B cell (primary cell): ENCODE data around the gene BTBD10. TPM values are rescaled to one million over a fixed set of nuclear protein-coding genes. Genes with fewer than 3 reads are reported as not detected.

ENCODE experiments used
- ATAC-seq: fragments of 200-7000 bp; cut with Tn5 transposase; one replicate; pipeline ENCODE4 v1.10.0; 2021; ENCODE audit warnings: low read depth, mild to moderate bottlenecking, moderate number of reproducible peaks, moderate library complexity
- CTCF ChIA-PET: fragments of 350-600 bp; sonication (Branson Sonifier 250); formaldehyde crosslinking; loops from one replicate; lab custom pipeline; 2021; ENCODE audit warnings: antibody characterized with exemption, inconsistent platforms; lab: Charles Lee
- POLR2A ChIA-PET: fragments of 350-600 bp; sonication (Branson Sonifier 250); formaldehyde crosslinking; loops from one replicate; lab custom pipeline; 2021; ENCODE audit warnings: antibody characterized with exemption; lab: Charles Lee
- DNase-seq: peaks from one replicate; pipeline ENCODE4 v3.0.0; 2013
- H2AFZ ChIP-seq: 2 replicates; pipeline ENCODE4 v1.6.1; 2012; ENCODE audit warnings: mild to moderate bottlenecking, low read depth, low read length; ENCODE audit not compliant: insufficient read depth, poor library complexity, severe bottlenecking
- H3K27ac ChIP-seq, 2 donors: 1 replicate in 1 of 2; 2 replicates in 1 of 2; pipeline ENCODE4 v1.5.1; 2012 to 2013; ENCODE audit warnings: low read length in 2 of 2, mild to moderate bottlenecking in 2 of 2, moderate library complexity in 1 of 2
- H3K27me3 ChIP-seq, 4 experiments: fragments of 200-600 bp in 1 of 4; sonication (generic) in 1 of 4; replicated peaks in 1 of 4; 1 replicate in 2 of 4; 2 replicates in 2 of 4; pipeline versions ENCODE4 v1.6.1 to v1.7.0; 2013 to 2016; ENCODE audit warnings: low read length in 3 of 4, mild to moderate bottlenecking in 2 of 4, mixed read lengths in 1 of 4, moderate library complexity in 1 of 4; ENCODE audit not compliant: insufficient read depth in 4 of 4, control insufficient read depth in 3 of 4; ENCODE audit errors: control extremely low read depth in 1 of 4
- H3K36me3 ChIP-seq, 2 experiments: replicated peaks in 1 of 2; 1 replicate in 1 of 2; 2 replicates in 1 of 2; pipeline versions ENCODE4 v1.6.1 to v1.7.1; 2013; ENCODE audit warnings: low read length in 1 of 2; ENCODE audit not compliant: insufficient read depth in 2 of 2, control insufficient read depth in 1 of 2; ENCODE audit errors: control extremely low read depth in 1 of 2, extremely low read depth in 1 of 2
- H3K4me1 ChIP-seq, 2 donors: fragments of 200-600 bp in 1 of 2; sonication (generic) in 1 of 2; 1 replicate in 1 of 2; 2 replicates in 1 of 2; pipeline versions ENCODE4 v1.5.1 to v1.6.1; 2013 to 2017; ENCODE audit warnings: low read length in 2 of 2; ENCODE audit not compliant: control insufficient read depth in 2 of 2, insufficient read depth in 2 of 2
- H3K4me2 ChIP-seq: replicated peaks from 2 replicates; pipeline ENCODE3; 2012; ENCODE audit warnings: mild to moderate bottlenecking, low read depth, low read length; ENCODE audit not compliant: poor library complexity, severe bottlenecking
- H3K4me3 ChIP-seq, 5 experiments: fragments of 200-600 bp in 1 of 5; sonication (generic) in 1 of 5; 1 replicate in 3 of 5; 2 replicates in 2 of 5; pipeline versions ENCODE4 v1.5.1 to v1.7.0; 2011 to 2016; ENCODE audit warnings: low read length in 4 of 5, mild to moderate bottlenecking in 4 of 5, low read depth in 2 of 5, control low read depth in 1 of 5, moderate library complexity in 1 of 5; ENCODE audit not compliant: insufficient read depth in 1 of 5; ENCODE audit errors: control extremely low read depth in 1 of 5, extremely low read depth in 1 of 5
- H3K79me2 ChIP-seq: fragments of 200-600 bp; sonication (generic); one replicate; pipeline ENCODE4 v1.6.0; 2016; ENCODE audit warnings: low read length; ENCODE audit not compliant: control insufficient read depth, insufficient read depth
- H3K9ac ChIP-seq: fragments of 200-600 bp; sonication (generic); 2 replicates; pipeline ENCODE4 v1.6.1; 2017; ENCODE audit warnings: mild to moderate bottlenecking, low read length, moderate library complexity
- H3K9me3 ChIP-seq, 3 donors: one replicate each; pipeline versions ENCODE4 v1.6.1 to v1.7.1; 2013; ENCODE audit warnings: low read length in 2 of 3; ENCODE audit not compliant: control insufficient read depth in 2 of 3, insufficient read depth in 1 of 3; ENCODE audit errors: control extremely low read depth in 1 of 3
- H4K20me1 ChIP-seq: 2 replicates; pipeline ENCODE4 v1.6.0; 2012; ENCODE audit warnings: mild to moderate bottlenecking, low read length; ENCODE audit not compliant: insufficient read depth, control insufficient read depth, poor library complexity, severe bottlenecking
- H3K27ac Mint-ChIP-seq: one replicate; pipeline ENCODE4 v1.8.0; 2021; ENCODE audit warnings: mixed read lengths
- H3K27me3 Mint-ChIP-seq: one replicate; pipeline ENCODE4 v1.8.0; 2021; ENCODE audit warnings: mixed read lengths
- H3K4me1 Mint-ChIP-seq: one replicate; pipeline ENCODE4 v1.8.0; 2021; ENCODE audit warnings: mixed read lengths
- H3K4me3 Mint-ChIP-seq: one replicate; pipeline ENCODE4 v1.8.0; 2021; ENCODE audit warnings: mixed read lengths
- H3K9me3 Mint-ChIP-seq: one replicate; pipeline ENCODE4 v1.8.0; 2022; ENCODE audit warnings: mixed read lengths; ENCODE audit not compliant: insufficient read depth
- EZH2 ChIP-seq: IDR thresholded peaks from 2 replicates; pipeline ENCODE4 v1.6.1; 2012; ENCODE audit warnings: borderline replicate concordance, low read depth, mild to moderate bottlenecking, moderate library complexity, low read length; ENCODE audit not compliant: insufficient read depth, poor library complexity, severe bottlenecking
- WGBS: methylation state at CpG from one replicate; pipeline ENCODE4 v1.1.5; 2013; ENCODE audit warnings: missing lambda C conversion rate; ENCODE audit not compliant: insufficient coverage; 5-methylcytosine and 5-hydroxymethylcytosine counted together
- intact Hi-C: fragments of 100-400 bp; cut with micrococcal nuclease; formaldehyde crosslinking; loops from one replicate; pipeline ENCODE4 v1.10.0; 2022
- polyA plus RNA-seq: library from polyadenylated mRNA; depleted of rRNA; stranded (reverse); fragments of >200 nt; gene quantifications from 2 replicates; pipeline ENCODE4 v1.2.3, GENCODE V29; 2012
- total RNA-seq, 2 donors: library from RNA; stranded (reverse); fragments of 120-200 nt in 1 of 2; gene quantifications; 1 replicate in 1 of 2; 2 replicates in 1 of 2; pipeline versions ENCODE4 v1.2.3 to v1.2.4, GENCODE V29; 2013 to 2022
- TF ChIP-seq, protein P1 (sequence below): fragments of 200-600 bp; IDR thresholded peaks from one replicate; pipeline ENCODE4 v1.8.0; 2022; ENCODE audit warnings: antibody characterized with exemption, mild to moderate bottlenecking

The BTBD10 gene
- total and polyA plus RNA-seq, 2 donors (not counting 1 experiment from before 2014, with no cell fraction given) = 8.2 to 19.6 TPM

DNA sequence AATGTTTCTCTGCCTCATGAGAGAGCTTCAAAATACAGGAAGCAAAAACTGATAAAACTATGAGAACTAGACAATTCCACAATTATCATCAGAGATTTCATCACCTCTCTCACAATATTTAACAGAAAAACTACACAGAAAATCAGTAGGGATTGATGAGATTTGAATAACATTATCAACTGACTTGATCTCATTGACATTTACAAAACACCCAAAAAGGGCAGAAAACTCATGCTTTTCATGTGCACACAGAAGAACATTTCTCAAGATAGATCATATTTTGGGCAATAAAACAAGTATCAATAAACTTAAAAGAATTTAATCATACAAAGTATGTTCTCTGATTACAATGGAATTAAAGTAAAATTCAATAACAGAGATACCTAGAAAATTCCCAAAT, 35.6 kb downstream of the BTBD10 start:
- H3K4me3 Mint-ChIP-seq = no peak overlapping the region
- ATAC-seq = no peak
- H3K36me3 ChIP-seq = peaks cover 3 to 6% of the 10 kb centered on the region in 2 experiments
- H3K79me2 ChIP-seq = peaks cover 67% of the 10 kb centered on the region
- no peak for DNase-seq
- no peak overlapping the region for H3K27ac Mint-ChIP-seq
- intact Hi-C loops = no loop called here
- no peak overlapping the region for H3K4me2 ChIP-seq
- peaks cover 11% of the 10 kb centered on the region for H3K9me3 Mint-ChIP-seq
- H3K27me3 Mint-ChIP-seq = no peaks in the 10 kb centered on the region
- H3K4me1 Mint-ChIP-seq = peaks cover 21% of the 10 kb centered on the region
- peaks cover 12 to 34% (median 29%) of the 10 kb centered on the region in 3 donors for H3K9me3 ChIP-seq
- H4K20me1 ChIP-seq = peaks cover 24% of the 10 kb centered on the region
- H2AFZ ChIP-seq = no peak overlapping the region
- no peak overlapping the region for H3K27ac ChIP-seq
- ChIA-PET CTCF (no interaction called here), POLR2A (no interaction called here)
- no peak overlapping the region for H3K4me3 ChIP-seq
- H3K27me3 ChIP-seq = no peaks in the 10 kb centered on the region
- TF ChIP-seq, protein P1, sequence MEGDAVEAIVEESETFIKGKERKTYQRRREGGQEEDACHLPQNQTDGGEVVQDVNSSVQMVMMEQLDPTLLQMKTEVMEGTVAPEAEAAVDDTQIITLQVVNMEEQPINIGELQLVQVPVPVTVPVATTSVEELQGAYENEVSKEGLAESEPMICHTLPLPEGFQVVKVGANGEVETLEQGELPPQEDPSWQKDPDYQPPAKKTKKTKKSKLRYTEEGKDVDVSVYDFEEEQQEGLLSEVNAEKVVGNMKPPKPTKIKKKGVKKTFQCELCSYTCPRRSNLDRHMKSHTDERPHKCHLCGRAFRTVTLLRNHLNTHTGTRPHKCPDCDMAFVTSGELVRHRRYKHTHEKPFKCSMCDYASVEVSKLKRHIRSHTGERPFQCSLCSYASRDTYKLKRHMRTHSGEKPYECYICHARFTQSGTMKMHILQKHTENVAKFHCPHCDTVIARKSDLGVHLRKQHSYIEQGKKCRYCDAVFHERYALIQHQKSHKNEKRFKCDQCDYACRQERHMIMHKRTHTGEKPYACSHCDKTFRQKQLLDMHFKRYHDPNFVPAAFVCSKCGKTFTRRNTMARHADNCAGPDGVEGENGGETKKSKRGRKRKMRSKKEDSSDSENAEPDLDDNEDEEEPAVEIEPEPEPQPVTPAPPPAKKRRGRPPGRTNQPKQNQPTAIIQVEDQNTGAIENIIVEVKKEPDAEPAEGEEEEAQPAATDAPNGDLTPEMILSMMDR = no peak
- no peak for TF ChIP-seq EZH2
- no peak overlapping the region for H3K9ac ChIP-seq
- H3K4me1 ChIP-seq = peaks cover 0 to 4% of the 10 kb centered on the region in 2 donors

- H3K27ac Mint-ChIP-seq = no peak overlapping the region
- Histone ChIP-seq H4K20me1 (peaks cover 10% of the 10 kb centered on the region), H3K27me3 (no peaks in the 10 kb centered on the region), H3K4me2 (no peak overlapping the region), H3K9me3 (peaks cover 7 to 25% (median 18%) of the 10 kb centered on the region in 3 donors), H3K79me2 (peaks cover 32% of the 10 kb centered on the region), H3K4me1 (peaks cover 0 to 4% of the 10 kb centered on the region in 2 donors), H3K9ac (no peak overlapping the region), H3K4me3 (no peak overlapping the region), H2AFZ (no peak overlapping the region), H3K27ac (no peak overlapping the region), H3K36me3 (peaks cover 2 to 5% of the 10 kb centered on the region in 2 experiments)
- 100% methylated on average over 1 of the region's 6 CpGs for WGBS
- ChIA-PET CTCF (interaction anchor here (1.6 kb wide), 1 partner anchor 38 kb away, joined by 4 read pairs; no protein-coding TSS in a partner anchor), POLR2A (no interaction called here)
- H3K27me3 Mint-ChIP-seq = no peaks in the 10 kb centered on the region
- no peak for DNase-seq
- peaks cover 14% of the 10 kb centered on the region for H3K4me1 Mint-ChIP-seq
- ATAC-seq = no peak
- TF ChIP-seq, protein P1 = no peak
- no peak for TF ChIP-seq EZH2
- intact Hi-C loops = no loop called here
- no peak overlapping the region for H3K4me3 Mint-ChIP-seq
- peaks cover 5% of the 10 kb centered on the region for H3K9me3 Mint-ChIP-seq
Observed at GRCh38 chr11:13423372-13423771, 39.6 kb downstream of the BTBD10 start.
